Mesothelial cell of epicardium (in vitro differentiated cells): Measurements from ENCODE around the gene DSTN. TPM values are rescaled to one million over a fixed set of nuclear protein-coding genes. Genes with fewer than 3 reads are reported as not detected.

Source experiments
- DNase-seq, 2 experiments: peaks; one replicate each; pipeline ENCODE4 v3.0.0; 2021; ENCODE audit warnings: low spot score in 2 of 2; ENCODE audit not compliant: unreplicated experiment in 2 of 2
- H3K27ac Mint-ChIP-seq: 2 replicates; pipeline ENCODE4 v1.8.0; 2021; ENCODE audit warnings: mixed read lengths
- H3K27me3 Mint-ChIP-seq: 2 replicates; pipeline ENCODE4 v1.8.0; 2021; ENCODE audit warnings: low read depth, mixed read lengths
- H3K36me3 Mint-ChIP-seq: 2 replicates; pipeline ENCODE4 v1.8.0; 2021; ENCODE audit warnings: mixed read lengths
- H3K4me1 Mint-ChIP-seq: 2 replicates; pipeline ENCODE4 v1.8.0; 2021; ENCODE audit warnings: mixed read lengths
- H3K4me3 Mint-ChIP-seq: 2 replicates; pipeline ENCODE4 v1.8.0; 2021; ENCODE audit warnings: mild to moderate bottlenecking, moderate library complexity, mixed read lengths
- H3K9me3 Mint-ChIP-seq: 2 replicates; pipeline ENCODE4 v1.8.0; 2021; ENCODE audit warnings: mixed read lengths
- total RNA-seq: library from RNA; stranded (reverse); gene quantifications from 3 replicates; pipeline ENCODE4 v1.2.1, GENCODE V29; 2021
- TF ChIP-seq, protein P1 (sequence below): fragments of 200-600 bp; sonication (generic); IDR thresholded peaks from one replicate; pipeline ENCODE4 v1.5.0; 2021; ENCODE audit warnings: antibody characterized with exemption; ENCODE audit not compliant: unreplicated experiment

Gene DSTN
- total RNA-seq, result 192 to 199 TPM (median 193 TPM) in 3 replicates

DNA sequence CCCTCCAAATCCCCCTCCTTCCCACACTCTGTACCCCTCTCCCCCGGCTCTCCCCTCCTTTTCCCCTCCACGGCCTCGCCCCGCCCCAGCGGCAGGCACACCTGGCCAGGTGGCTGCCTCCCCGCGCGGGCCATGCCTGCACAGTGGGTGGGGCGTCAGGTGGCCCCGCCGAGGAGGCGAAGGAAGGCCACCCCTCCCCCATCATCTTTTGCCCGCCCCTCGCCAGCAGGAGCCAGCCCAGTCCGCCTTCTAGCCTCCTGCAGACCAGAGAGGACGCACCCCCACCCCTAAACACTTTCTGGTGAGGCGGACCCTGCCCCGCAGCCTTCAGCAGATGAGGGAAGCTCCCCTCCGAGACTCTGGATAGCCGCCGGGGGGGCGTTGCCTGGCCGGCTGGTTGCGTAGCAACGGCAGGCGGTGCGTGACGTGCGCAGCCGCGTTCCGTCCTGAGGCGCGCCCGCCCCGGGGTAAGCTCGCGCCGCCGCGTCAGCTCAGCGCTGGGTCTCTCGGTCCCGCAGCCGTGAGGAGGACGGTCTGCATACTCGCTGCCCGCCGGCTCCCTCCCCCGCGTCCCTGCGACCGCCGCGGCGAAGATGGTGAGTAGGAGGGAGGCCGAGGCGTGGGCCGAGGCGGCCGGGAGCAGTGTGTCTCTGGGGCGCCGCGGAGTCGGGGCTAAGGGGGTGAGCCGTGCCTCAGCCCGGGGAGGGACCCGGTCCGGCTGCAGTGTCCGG lies at the start of gene DSTN:
Gene DSTN, plus strand, starts transcription at position 460 of the 731 bp plus-strand sequence. Its CDS starts 134 bp downstream, at position 594.
- DNase-seq, result peak; percentile 94 to 96
- Mint-ChIP-seq H3K9me3 (no peaks in the 10 kb centered on the region), H3K4me1 (peaks cover 51% of the 10 kb centered on the region), H3K27me3 (no peaks in the 10 kb centered on the region), H3K36me3 (no peaks in the 10 kb centered on the region), H3K4me3 (peak within 1 kb of the TSS; percentile 89), H3K27ac (peak within 1 kb of the TSS; percentile 99)
- TF ChIP-seq, protein P1, sequence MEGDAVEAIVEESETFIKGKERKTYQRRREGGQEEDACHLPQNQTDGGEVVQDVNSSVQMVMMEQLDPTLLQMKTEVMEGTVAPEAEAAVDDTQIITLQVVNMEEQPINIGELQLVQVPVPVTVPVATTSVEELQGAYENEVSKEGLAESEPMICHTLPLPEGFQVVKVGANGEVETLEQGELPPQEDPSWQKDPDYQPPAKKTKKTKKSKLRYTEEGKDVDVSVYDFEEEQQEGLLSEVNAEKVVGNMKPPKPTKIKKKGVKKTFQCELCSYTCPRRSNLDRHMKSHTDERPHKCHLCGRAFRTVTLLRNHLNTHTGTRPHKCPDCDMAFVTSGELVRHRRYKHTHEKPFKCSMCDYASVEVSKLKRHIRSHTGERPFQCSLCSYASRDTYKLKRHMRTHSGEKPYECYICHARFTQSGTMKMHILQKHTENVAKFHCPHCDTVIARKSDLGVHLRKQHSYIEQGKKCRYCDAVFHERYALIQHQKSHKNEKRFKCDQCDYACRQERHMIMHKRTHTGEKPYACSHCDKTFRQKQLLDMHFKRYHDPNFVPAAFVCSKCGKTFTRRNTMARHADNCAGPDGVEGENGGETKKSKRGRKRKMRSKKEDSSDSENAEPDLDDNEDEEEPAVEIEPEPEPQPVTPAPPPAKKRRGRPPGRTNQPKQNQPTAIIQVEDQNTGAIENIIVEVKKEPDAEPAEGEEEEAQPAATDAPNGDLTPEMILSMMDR, result no peak

DNA sequence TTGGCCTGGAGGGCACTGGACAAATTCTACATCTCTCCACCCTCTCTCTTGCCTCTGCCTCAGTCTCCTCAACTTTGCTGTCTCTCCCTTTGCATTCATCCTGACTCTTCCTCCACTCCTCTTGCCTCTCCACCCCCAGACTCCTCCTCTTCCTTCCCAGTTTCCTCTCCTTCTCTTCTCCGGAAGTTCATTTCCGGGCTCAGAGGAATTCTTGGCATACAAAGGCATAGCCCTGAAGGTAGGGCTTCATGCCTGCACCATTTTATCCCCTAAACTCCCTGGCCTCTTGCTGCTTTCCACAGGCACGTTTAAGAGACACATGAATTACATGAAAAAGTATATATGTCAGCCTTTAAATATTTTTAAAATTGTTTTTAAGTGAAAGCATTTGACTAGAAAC lies 49.3 kb upstream of the DSTN start:
- TF ChIP-seq, protein P1, result no peak
- H3K36me3 Mint-ChIP-seq, result no peaks in the 10 kb centered on the region
- H3K4me3 Mint-ChIP-seq, result no peak overlapping the region
- H3K27ac Mint-ChIP-seq, result peak overlapping the region; percentile 14
- H3K27me3 Mint-ChIP-seq, result no peaks in the 10 kb centered on the region
- H3K9me3 Mint-ChIP-seq, result no peaks in the 10 kb centered on the region
- no peak for DNase-seq
- peaks cover 3% of the 10 kb centered on the region for H3K4me1 Mint-ChIP-seq

DNA sequence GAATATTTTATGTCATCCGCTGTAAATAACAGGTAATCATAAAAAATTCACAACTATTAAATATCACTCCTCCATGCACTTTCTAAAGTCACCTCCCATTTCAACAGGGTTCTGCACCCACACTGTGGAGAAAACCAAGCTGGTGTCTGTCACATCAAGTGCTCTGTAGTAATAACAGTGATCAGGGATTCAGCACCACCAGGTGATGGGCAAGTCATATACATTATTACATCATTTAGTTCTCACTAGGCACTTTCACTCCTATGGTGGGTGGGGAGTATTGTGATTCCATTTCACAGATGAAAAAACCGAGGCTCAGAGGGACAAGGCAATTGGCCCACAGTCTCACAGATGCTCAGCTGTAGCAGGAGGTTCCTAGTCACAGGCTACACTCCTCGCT lies 47.3 kb upstream of the DSTN start:
- Mint-ChIP-seq H3K36me3 (no peaks in the 10 kb centered on the region), H3K9me3 (no peaks in the 10 kb centered on the region), H3K27me3 (no peaks in the 10 kb centered on the region), H3K4me3 (no peak overlapping the region), H3K4me1 (peaks cover 3% of the 10 kb centered on the region), H3K27ac (no peak overlapping the region)
- TF ChIP-seq, protein P1, result no peak
- DNase-seq, result no peak

DNA sequence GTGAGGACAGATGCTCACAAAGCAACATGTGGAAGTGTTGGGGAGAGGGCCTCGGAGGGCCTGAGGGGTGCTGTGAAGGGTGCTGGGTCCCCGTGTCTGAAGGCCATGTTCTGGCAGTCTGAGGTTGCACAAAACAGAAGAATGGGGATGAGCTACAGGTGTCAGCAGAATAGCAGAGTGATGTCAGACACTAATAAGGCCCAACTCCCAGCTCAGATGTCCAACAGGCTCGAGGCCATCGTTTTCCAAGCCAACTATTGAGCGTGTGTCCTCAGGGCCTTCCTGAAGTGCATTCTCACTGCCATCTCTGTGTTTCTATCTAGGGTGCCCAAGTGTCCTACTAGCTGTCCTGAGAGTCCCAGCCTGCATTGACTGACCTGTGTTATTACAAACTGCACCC lies 46.5 kb upstream of the DSTN start:
- Mint-ChIP-seq H3K36me3 (no peaks in the 10 kb centered on the region), H3K9me3 (no peaks in the 10 kb centered on the region)
- TF ChIP-seq, protein P1, result no peak

DNA sequence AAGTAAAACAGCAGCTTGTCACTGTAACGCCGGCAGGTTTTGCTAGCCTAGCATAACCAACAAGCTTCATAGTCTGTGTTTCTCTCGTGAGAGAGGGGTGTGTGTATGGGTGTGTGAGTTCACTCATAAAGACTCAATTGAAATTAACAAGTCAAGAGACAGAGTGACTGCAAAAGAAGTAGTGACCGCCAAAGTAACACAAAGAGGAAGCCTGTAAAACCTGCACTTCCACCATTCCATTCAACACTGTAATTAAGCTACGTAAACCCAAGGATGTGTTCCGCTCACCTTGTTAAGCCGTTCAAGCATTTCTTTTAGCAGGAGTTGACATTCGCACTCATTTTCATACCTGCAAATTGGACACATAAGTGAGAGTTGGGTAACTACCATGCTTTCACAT lies 45.3 kb upstream of the DSTN start:
- H3K9me3 Mint-ChIP-seq, result no peaks in the 10 kb centered on the region

More for the DNA sequence above, 46.5 kb upstream of the DSTN start:
- H3K27me3 Mint-ChIP-seq, result no peaks in the 10 kb centered on the region
- no peak for DNase-seq
- H3K4me3 Mint-ChIP-seq, result no peak overlapping the region
- no peak overlapping the region for H3K27ac Mint-ChIP-seq
- H3K4me1 Mint-ChIP-seq, result peaks cover 3% of the 10 kb centered on the region

More for the DNA sequence above, 45.3 kb upstream of the DSTN start:
- Mint-ChIP-seq H3K27me3 (no peaks in the 10 kb centered on the region), H3K4me3 (no peak overlapping the region), H3K36me3 (no peaks in the 10 kb centered on the region), H3K4me1 (peaks cover 3% of the 10 kb centered on the region), H3K27ac (no peak overlapping the region)
- no peak for DNase-seq
- TF ChIP-seq, protein P1, result no peak
